ENCODE measurements around the gene SOX12. TPM values are rescaled to one million over a fixed set of nuclear protein-coding genes. Genes with fewer than 3 reads are reported as not detected.
"Not testable (repeated sequence)": the region's sequence is repeated elsewhere in the genome, so short reads cannot be mapped to it uniquely, and the experiment has no call there.

SOX12 gene
- total and polyA plus RNA-seq, 3 donors from 2014 or later = 13.4 to 23.8 (median 19.2) TPM

DNA sequence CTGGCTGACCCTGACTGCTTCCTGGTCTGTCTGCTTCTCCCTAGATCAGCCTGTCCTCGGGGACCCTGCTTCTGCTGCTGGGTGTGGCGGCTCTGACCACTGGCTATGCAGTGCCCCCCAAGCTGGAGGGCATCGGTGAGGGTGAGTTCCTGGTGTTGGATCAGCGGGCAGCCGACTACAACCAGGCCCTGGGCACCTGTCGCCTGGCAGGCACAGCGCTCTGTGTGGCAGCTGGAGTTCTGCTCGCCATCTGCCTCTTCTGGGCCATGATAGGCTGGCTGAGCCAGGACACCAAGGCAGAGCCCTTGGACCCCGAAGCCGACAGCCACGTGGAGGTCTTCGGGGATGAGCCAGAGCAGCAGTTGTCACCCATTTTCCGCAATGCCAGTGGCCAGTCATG is 27.8 kb downstream of the SOX12 start:
- no peak overlapping the region for H3K27ac ChIP-seq
- no peaks in the 10 kb centered on the region for H3K9me3 ChIP-seq
- intact Hi-C loops (cut with DNase I; ENCODE audit: low total_unique reads) = loop anchor here (5.0 kb wide), 1 partner anchor 129 kb away; no protein-coding TSS in a partner anchor
- no peaks in the 10 kb centered on the region for H3K36me3 ChIP-seq (ENCODE audit: low read depth, missing control alignments)
- peaks cover 6% of the 10 kb centered on the region for H3K4me1 ChIP-seq
- DNase-seq = no peak
- H3K4me3 ChIP-seq = no peak overlapping the region
- 81 to 90% methylated on average over 2 to 13 of the region's 13 CpGs for WGBS, 2 donors
- H3K27me3 ChIP-seq = no peaks in the 10 kb centered on the region
- TF ChIP-seq POLR2A (IDR thresholded peaks at IDR 0.05) = no peak
- TF ChIP-seq, protein P1, sequence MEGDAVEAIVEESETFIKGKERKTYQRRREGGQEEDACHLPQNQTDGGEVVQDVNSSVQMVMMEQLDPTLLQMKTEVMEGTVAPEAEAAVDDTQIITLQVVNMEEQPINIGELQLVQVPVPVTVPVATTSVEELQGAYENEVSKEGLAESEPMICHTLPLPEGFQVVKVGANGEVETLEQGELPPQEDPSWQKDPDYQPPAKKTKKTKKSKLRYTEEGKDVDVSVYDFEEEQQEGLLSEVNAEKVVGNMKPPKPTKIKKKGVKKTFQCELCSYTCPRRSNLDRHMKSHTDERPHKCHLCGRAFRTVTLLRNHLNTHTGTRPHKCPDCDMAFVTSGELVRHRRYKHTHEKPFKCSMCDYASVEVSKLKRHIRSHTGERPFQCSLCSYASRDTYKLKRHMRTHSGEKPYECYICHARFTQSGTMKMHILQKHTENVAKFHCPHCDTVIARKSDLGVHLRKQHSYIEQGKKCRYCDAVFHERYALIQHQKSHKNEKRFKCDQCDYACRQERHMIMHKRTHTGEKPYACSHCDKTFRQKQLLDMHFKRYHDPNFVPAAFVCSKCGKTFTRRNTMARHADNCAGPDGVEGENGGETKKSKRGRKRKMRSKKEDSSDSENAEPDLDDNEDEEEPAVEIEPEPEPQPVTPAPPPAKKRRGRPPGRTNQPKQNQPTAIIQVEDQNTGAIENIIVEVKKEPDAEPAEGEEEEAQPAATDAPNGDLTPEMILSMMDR (IDR thresholded peaks at IDR 0.05) = no peak

DNA sequence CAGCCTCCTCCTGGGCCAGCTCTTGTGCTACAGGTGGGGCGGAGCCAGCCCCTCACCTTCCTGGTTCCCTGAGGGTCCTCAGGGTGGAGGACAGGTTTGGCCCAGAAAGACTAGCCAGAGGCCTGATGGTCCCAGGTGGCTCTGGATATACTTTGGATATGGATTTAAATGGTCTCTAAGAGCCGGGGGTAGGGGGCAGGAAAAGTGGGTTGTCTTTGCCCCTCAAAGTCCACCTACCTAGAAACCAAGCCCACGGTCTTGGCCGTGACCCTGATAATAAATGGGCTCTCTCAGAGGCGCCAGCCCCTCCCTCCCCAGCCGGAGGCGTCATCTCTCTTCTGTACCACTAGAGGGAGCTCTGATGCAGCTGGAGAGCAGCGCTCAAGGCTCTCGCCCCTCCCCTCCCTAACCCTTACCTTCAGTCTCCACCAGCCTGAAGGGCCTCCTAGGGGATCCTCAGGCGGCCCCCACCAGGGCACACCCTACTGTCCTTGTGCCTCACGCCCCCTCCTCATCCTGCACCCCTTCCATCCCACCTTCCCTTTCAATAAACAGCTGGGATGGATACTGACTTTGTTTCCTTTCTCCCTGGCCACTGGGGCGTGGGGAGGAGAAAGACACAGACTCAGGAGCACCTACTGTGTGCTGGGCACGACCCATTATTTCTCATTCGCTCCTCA is 29.1 kb downstream of the SOX12 start:
- no peak overlapping the region for H3K4me3 ChIP-seq
- intact Hi-C loops (cut with DNase I; ENCODE audit: low total_unique reads) = loop anchor here (5.0 kb wide), 1 partner anchor 128 kb away; no protein-coding TSS in a partner anchor
- no peaks in the 10 kb centered on the region for H3K36me3 ChIP-seq (ENCODE audit: low read depth, missing control alignments)
- 15 to 20% methylated on average over 11 to 14 of the region's 14 CpGs for WGBS, 2 donors
- TF ChIP-seq POLR2A (IDR thresholded peaks at IDR 0.05) = no peak
- TF ChIP-seq, protein P1 (IDR thresholded peaks at IDR 0.05) = peak; percentile 66 to 82 (median 70)
- H3K9me3 ChIP-seq = no peaks in the 10 kb centered on the region
- H3K4me1 ChIP-seq = no peaks in the 10 kb centered on the region
- H3K27me3 ChIP-seq = no peaks in the 10 kb centered on the region
- peak; percentile 76 for DNase-seq
- no peak overlapping the region for H3K27ac ChIP-seq

DNA sequence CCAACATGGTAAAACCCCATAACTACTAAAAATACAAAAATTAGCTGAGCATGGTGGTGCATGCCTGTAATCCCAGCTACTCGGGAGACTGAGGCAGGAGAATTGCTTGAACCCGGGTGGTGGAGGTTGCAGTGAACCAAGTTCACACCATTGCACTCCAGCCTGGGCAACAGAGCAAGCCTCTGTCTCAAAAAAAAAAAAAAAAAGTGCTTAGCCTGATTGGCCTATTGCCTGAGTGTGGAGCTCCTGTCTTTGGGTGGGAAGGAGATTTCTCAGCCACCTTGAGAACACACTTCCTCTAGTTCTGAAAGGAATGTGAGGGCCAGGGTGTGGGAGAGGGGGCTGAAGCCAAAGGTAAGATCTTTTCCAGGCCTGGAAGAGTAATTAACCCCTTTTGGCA is 30.8 kb downstream of the SOX12 start:
- WGBS, 2 donors = 82 to 94% methylated on average over 2 of the region's 2 CpGs
- intact Hi-C loops (cut with DNase I; ENCODE audit: low total_unique reads); DNase-seq; H3K27me3 ChIP-seq; H3K27ac ChIP-seq; H3K9me3 ChIP-seq; H3K4me3 ChIP-seq; H3K4me1 ChIP-seq; H3K36me3 ChIP-seq (ENCODE audit: low read depth, missing control alignments): not testable (repeated sequence)

GRCh38 chr20:356745-357144 is 31.4 kb downstream of the SOX12 start:
- no peaks in the 10 kb centered on the region for H3K27me3 ChIP-seq
- no peaks in the 10 kb centered on the region for H3K36me3 ChIP-seq (ENCODE audit: low read depth, missing control alignments)
- TF ChIP-seq, protein P1 (IDR thresholded peaks at IDR 0.05) = no peak
- no peak for TF ChIP-seq POLR2A (IDR thresholded peaks at IDR 0.05)
- intact Hi-C loops (cut with DNase I; ENCODE audit: low total_unique reads) = no loop called here
- H3K4me1 ChIP-seq = no peaks in the 10 kb centered on the region
- WGBS, 2 donors = 84 to 87% methylated on average over 10 of the region's 10 CpGs
- H3K9me3 ChIP-seq = no peaks in the 10 kb centered on the region
- no peak for DNase-seq
- no peak overlapping the region for H3K27ac ChIP-seq
- no peak overlapping the region for H3K4me3 ChIP-seq

- TF ChIP-seq POLR2A (IDR thresholded peaks at IDR 0.05) = no peak
- TF ChIP-seq, protein P1 (IDR thresholded peaks at IDR 0.05) = no peak
- H3K4me1 ChIP-seq = no peaks in the 10 kb centered on the region
- H3K27me3 ChIP-seq = no peaks in the 10 kb centered on the region
- intact Hi-C loops (cut with DNase I; ENCODE audit: low total_unique reads) = no loop called here
- 76 to 81% methylated on average over 4 of the region's 4 CpGs for WGBS, 2 donors
- DNase-seq = no peak
- H3K27ac ChIP-seq = no peak overlapping the region
- no peak overlapping the region for H3K4me3 ChIP-seq
- no peaks in the 10 kb centered on the region for H3K9me3 ChIP-seq
- no peaks in the 10 kb centered on the region for H3K36me3 ChIP-seq (ENCODE audit: low read depth, missing control alignments)
These were observed 33.7 kb downstream of the SOX12 start for GRCh38 chr20:358891-359555.

All from testis (tissue), 3 donors.